ENCODE results near the gene CD53.

DNA sequence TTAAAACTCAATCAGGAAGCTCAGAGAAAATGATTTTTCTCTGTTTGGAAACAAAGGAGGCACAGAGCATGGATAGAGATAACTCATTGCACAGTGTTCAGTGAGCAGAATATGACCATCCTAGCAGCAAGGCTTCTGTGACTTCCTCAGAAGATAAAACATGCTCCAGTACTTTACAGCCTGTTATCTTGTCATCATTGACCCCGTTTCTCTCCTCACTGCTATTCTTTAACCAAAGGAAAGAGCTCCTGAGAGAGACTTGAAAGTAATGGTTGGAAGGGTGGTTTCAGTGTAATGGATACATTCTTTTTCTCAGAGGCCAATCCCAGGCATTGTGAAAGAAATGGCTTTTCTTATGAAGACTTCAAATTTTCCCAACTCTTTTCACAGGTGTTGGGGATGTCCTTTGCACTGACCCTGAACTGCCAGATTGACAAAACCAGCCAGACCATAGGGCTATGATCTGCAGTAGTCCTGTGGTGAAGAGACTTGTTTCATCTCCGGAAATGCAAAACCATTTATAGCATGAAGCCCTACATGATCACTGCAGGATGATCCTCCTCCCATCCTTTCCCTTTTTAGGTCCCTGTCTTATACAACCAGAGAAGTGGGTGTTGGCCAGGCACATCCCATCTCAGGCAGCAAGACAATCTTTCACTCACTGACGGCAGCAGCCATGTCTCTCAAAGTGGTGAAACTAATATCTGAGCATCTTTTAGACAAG is 25.9 kb downstream of the CD53 start:
- TF ChIP-seq, protein P1, sequence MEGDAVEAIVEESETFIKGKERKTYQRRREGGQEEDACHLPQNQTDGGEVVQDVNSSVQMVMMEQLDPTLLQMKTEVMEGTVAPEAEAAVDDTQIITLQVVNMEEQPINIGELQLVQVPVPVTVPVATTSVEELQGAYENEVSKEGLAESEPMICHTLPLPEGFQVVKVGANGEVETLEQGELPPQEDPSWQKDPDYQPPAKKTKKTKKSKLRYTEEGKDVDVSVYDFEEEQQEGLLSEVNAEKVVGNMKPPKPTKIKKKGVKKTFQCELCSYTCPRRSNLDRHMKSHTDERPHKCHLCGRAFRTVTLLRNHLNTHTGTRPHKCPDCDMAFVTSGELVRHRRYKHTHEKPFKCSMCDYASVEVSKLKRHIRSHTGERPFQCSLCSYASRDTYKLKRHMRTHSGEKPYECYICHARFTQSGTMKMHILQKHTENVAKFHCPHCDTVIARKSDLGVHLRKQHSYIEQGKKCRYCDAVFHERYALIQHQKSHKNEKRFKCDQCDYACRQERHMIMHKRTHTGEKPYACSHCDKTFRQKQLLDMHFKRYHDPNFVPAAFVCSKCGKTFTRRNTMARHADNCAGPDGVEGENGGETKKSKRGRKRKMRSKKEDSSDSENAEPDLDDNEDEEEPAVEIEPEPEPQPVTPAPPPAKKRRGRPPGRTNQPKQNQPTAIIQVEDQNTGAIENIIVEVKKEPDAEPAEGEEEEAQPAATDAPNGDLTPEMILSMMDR (IDR thresholded peaks at IDR 0.05; ENCODE audit: insufficient read depth, low read length) = no peak
- TF ChIP-seq POLR2AphosphoS5 (IDR thresholded peaks at IDR 0.05; ENCODE audit: low read depth) (no peak), SPI1 (IDR thresholded peaks at IDR 0.05; ENCODE audit: borderline replicate concordance, low read depth) (no peak), GABPA (IDR thresholded peaks at IDR 0.05; ENCODE audit: low read depth) (no peak)
- TF ChIP-seq, protein P2, sequence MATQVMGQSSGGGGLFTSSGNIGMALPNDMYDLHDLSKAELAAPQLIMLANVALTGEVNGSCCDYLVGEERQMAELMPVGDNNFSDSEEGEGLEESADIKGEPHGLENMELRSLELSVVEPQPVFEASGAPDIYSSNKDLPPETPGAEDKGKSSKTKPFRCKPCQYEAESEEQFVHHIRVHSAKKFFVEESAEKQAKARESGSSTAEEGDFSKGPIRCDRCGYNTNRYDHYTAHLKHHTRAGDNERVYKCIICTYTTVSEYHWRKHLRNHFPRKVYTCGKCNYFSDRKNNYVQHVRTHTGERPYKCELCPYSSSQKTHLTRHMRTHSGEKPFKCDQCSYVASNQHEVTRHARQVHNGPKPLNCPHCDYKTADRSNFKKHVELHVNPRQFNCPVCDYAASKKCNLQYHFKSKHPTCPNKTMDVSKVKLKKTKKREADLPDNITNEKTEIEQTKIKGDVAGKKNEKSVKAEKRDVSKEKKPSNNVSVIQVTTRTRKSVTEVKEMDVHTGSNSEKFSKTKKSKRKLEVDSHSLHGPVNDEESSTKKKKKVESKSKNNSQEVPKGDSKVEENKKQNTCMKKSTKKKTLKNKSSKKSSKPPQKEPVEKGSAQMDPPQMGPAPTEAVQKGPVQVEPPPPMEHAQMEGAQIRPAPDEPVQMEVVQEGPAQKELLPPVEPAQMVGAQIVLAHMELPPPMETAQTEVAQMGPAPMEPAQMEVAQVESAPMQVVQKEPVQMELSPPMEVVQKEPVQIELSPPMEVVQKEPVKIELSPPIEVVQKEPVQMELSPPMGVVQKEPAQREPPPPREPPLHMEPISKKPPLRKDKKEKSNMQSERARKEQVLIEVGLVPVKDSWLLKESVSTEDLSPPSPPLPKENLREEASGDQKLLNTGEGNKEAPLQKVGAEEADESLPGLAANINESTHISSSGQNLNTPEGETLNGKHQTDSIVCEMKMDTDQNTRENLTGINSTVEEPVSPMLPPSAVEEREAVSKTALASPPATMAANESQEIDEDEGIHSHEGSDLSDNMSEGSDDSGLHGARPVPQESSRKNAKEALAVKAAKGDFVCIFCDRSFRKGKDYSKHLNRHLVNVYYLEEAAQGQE (IDR thresholded peaks at IDR 0.05; ENCODE audit: insufficient replicate concordance, low read depth) = no peak
